Kasumi-1 (cell line): Measurements from ENCODE around the gene ACTA1.
"Not testable (repeated sequence)": the region's sequence is repeated elsewhere in the genome, so short reads cannot be mapped to it uniquely, and the experiment has no call there.

ENCODE experiments used
- DNase-seq, 2 experiments: peaks; one replicate each; lab custom pipeline; 2025; lab: John Stamatoyannopoulos, UW

The ACTA1 gene

GRCh38 chr1:229409616-229410369, 24.1 kb downstream of the ACTA1 start:
- peak; percentile 33 to 36 for DNase-seq

DNA sequence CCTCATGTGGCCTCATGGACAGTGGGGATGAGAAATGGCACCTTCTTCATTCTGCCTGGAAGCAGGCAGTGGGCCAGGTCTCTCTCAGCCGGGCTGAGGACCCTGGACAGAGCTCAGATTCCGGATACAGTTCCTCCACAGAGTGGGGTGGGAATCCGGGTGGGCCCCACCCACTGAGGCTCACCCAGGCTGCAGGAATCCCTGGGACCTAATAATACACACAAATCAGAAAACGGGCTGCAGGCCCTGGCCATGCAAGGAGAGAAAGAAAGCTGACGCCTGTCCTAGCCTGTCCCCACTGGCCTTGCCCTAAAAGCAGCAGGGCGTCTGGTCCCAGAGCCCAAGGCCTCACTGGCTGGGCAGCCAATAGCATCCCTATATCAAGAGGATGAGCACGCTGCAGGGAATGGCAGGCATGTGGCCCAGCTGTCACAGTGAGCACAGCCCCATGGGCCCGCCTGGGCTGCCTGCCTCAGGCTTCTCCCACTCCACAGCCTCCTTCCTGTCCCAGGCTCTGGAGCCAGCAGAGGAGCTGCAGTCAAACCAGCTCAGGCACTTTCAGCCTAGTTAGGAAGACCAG, 25.3 kb downstream of the ACTA1 start:
- DNase-seq = no peak

DNA sequence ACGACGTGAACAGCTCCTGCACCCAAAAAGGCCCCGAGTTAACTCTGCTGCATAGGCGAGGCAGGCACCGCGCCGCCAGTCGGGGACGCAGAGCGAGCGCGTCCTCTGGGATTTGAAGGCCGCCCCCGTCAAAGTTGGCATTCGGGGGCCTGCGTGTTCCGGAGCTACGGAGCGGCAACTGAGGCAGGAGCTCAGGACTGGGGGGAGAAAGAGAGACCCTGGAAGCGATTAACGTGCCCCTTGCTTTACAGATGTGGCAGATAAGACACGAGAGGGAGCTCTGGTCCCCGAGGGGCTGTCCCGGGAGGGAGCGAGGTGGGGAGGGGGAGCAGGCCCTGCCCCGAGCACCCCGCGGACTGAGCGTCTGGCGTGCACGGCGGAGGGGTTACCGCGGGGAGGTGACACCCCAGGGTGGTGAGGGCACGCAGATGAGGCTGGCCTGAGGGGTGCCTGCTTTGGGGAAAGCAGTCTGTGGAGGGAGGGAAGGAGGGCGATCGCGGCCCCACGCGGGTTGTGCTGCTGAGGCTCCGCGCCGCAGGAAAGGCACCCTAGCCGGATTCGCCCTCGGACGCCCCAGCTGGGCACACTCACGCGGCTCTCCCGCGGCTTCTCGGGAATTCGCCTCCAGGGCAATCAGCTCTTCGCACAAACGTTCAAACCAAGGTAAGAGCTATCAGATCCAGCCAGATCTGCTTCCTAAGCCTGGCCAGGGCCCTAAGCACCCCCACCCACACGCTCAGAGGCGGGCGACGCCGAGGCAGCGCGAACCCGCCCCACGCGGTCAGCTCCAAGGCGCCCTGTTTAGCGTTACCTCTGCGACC, 26.5 kb downstream of the ACTA1 start:
- no peak for DNase-seq

DNA sequence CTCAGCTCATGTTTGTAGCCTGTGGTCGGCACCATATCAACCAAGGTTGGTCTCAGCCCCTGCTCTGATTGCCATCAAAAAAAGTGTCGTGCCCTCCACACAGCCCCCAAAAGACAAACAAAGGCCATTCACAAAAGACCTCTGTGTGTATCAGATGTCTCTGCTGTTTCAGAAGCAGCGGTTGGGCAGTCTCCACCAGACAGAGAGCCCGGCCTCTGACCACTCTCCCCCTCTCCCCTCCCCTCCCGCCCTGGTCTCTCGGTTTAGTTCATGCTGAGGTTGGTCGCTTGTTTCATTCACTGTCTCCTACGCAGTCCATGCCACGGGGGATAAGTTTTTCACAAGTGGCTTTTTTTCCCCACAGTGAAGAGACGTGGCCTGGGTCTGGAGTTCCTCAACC, 27.1 kb downstream of the ACTA1 start:
- no peak for DNase-seq

GRCh38 chr1:229403573-229403972, 30.3 kb downstream of the ACTA1 start:
- no peak for DNase-seq

DNA sequence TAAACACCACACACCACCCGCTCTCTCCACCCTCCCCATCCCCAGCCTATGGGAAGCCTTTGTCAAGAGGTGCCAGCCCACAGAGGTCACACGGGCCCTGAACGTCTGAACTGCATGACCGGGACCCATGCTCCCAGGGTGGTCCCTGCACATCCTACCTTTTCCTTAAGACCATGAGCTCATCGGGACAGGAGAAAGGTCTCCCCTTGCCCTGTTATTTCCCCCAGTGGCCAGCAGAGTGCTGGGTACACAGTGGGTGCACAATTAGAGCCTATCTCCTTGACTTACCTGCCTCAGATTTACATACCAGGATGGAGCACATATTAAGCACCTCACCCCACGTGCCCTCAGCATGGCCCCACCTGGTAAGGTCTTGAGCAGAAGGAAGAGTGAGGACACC, 30.9 kb downstream of the ACTA1 start:
- no peak for DNase-seq

DNA sequence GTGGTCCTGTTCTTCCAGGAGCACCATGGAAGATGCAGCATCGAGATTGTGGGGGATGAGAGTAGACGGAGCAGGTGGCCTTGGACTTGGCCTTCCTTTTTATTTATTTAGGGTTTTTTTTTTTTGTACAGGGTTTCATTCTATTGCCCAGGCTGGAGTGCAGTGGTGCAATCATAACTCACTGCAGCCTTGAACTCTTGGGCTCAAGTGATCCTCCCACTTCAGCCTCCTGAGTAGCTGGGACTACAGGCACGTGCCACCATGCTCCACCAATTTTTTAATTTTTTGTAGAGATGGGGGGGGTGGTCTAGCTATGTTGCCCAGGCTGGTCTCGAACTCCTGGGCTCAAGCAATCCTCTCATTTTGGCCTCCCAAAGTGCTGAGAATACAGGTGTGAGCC, 31.6 kb downstream of the ACTA1 start:
- DNase-seq = not testable (repeated sequence)

DNA sequence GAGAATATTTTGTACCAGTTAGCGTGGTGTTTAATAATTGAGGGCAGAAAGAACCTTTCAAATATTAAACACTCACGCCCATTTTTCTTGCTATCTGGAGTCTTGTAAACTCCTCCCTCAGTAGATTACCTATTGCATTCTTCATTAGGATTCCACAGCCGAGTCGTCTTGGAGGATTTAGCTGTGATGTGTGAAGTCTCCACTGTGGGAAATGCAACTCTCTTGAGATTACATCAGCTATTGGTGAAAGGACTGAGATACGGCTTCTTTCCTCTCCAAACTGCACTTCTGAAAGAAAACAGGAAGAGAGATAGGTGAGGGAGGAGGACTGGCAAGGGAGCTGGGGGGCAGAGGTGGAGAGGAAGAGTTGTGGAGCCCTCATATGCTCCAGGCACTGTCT, 36.1 kb downstream of the ACTA1 start:
- DNase-seq = no peak

- DNase-seq = no peak
Observed at GRCh38 chr1:229396585-229397206, 37.2 kb downstream of the ACTA1 start.

DNA sequence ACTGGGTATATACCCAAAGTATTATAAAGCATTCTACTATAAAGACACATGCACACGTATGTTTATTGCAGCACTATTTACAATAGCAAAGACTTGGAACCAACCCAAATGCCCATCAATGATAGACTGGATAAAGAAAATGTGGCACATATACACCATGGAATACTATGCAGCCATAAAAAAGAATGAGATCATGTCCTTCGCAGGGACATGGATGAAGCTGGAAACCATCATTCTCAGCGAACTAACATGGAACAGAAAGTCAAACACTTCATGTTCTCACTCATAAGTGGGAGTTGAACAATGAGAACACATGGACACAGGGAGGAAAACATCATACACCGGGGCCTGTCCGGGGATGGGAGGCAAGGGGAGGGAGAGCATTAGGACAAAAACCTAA, 39.4 kb downstream of the ACTA1 start:
- DNase-seq = not testable (repeated sequence)

- DNase-seq = no peak
Observed at GRCh38 chr1:229392936-229393335, 41.0 kb downstream of the ACTA1 start.

GRCh38 chr1:229390130-229390529, 43.8 kb downstream of the ACTA1 start:
- no peak for DNase-seq

DNA sequence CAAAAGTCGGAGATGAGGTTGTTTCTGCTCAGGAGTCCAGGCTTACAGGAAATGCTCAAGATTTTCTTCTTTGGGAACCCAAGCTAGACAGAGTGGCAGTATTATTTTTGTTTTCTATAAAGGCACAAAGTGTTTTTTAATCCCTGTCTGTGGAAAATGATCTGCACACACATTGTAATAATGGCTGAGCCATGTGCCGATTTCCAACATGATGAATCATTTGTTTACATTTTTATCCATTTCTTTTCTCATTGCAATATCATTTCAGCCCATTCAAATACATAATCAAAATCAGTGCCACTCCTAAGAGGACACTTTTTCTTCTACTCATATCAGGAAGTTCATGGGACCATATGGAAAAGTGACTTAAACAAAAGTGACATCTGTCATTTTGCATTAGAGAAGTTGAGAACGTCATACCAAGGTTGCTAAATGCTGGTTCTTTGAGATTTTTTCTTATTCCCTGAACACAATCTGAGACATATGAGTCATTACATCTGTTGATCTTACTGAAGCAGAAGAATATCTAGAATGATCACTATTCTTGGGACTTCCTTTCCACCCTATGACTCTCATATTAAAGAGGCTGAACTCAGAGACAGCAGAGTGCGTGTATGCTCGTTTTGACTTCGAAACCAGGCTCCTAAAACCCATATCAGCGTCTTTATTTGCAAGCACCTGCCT, 44.9 kb downstream of the ACTA1 start:
- no peak for DNase-seq

DNA sequence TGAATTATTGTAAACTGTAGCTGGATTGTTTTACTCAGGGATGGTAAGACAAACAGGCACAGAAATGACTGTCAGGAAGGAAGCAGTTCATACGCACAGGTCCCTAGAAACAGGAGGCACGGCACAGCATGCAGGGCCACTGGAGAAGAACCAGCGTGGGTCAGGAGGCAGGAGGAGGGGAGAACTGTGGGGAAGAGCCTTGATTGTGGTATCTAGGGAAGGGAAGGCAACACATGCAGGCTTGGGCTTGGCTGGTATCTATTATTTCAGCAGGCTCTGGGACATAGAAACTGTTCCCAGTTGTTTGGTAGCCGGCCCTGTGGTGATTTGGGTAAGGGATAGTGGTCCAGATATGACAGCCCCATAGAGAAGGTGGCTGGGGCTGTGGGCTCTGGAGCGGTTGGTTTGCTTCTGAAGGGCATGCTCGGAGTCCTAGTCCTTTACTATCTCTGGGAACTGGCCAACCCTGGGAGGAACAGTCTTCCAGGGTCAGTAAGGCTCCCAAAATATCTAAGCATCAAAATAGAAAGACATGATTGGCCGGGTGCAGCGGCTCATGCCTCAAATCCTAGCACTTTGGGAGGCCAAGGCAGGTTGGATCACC, 47.9 kb downstream of the ACTA1 start:
- no peak for DNase-seq

DNA sequence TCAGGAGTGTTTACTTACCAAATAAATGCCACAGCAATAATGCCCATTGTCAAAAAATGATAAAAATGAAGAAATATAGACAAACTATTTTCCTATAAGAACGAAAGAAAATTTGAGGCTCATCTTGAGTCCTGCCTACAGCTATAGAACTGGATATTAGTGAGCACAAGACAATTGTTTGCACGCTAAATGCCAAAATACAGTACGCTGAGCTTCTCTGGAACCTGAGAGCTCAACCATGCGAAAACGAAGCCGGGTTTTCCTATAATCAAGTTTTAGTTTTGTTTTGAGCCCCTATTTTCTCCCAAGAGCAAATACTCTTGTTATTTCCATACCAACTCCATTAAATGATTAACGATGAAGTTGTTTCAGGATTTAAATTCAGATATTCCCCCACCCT, 49.1 kb downstream of the ACTA1 start:
- no peak for DNase-seq

DNA sequence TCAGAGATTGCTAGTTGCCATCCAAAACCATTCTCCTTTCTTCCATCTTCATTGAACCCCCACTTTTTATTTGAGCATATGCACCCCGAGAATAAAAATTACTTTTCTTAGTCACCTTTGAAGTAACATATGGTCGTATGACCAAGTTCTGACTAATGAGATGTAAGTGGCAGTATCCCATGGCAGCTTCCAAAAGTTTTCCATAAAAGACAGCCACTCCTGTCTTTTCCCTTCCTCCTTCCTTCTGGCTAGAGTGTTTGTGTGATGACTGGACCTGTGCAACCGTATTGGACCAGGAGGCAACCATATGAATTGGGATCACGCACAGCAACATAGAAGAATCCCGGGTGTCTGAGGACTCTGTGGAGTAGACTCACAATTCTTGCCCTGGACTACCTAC, 49.9 kb downstream of the ACTA1 start:
- no peak for DNase-seq

DNA sequence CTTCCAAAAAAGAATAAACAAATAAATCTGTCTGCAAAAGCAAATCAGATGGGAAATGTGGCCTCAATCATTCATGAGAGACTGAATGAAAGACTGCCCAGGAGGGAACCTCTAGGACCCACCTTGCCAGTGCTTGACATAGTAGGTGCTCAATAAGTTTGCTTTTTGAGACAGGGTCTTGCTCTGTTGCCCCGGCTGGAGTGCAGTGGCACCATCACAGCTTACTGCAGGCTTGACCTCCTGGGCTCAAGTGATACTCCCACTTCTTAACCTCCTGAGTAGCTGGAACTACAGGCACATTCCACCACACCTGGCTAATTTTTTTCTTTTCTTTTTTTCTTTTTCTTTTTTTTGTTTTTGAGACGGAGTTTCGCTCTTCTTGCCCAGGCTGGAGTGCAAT, 50.7 kb downstream of the ACTA1 start:
- no peak for DNase-seq
